Measurements from ENCODE around the gene HDAC9.
"Not testable (repeated sequence)": the region's sequence is repeated elsewhere in the genome, so short reads cannot be mapped to it uniquely, and the experiment has no call there.

HDAC9 gene

DNA sequence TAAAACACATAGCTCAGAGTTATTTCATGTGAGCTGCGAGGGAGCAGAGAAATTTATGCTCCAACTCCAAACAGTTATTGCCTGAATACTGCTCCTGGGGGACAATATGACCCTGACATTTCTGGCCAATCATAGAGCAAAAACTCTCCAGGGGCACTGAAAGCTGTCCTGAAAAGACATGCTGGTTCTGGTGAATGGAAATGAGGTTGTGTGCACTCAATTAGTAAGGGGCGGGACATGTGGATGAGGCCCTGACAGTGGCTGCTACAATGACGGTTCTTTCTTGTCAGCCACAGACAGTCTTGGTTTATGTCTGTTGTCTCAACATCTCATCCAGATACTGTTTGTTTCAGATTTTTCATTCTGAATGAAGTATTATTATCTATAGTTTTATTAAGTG lies 470.1 kb downstream of the HDAC9 start:
- DNase-seq (ENCODE audit: low read depth in 2 of 2) = no peak

- DNase-seq (ENCODE audit: low read depth in 2 of 2) = not testable (repeated sequence)
Measured at GRCh38 chr7:18967755-18968154, 472.2 kb downstream of the HDAC9 start.

DNA sequence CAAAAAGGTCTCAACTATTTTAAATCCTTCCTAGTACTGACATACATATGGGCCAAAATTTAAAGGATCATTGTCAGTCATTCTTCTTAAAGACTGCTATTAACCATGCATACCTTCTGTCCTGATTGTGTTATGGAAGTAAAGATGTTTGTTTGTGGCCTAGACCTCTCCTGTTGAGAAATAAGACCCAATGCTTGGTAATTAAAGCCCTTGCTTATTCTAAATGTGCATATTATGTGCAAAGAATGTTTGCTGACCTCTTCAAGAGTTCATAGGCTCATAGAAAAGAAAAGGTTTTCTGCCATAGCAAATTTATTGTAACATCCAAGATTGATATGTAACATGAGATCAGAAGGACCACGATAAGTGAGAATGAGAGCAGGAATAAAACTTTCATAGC lies 476.3 kb downstream of the HDAC9 start:
- no peak for DNase-seq (ENCODE audit: low read depth in 2 of 2)

- no peak for DNase-seq (ENCODE audit: low read depth in 2 of 2)
Measured at GRCh38 chr7:18974803-18975202, 479.3 kb downstream of the HDAC9 start.

DNA sequence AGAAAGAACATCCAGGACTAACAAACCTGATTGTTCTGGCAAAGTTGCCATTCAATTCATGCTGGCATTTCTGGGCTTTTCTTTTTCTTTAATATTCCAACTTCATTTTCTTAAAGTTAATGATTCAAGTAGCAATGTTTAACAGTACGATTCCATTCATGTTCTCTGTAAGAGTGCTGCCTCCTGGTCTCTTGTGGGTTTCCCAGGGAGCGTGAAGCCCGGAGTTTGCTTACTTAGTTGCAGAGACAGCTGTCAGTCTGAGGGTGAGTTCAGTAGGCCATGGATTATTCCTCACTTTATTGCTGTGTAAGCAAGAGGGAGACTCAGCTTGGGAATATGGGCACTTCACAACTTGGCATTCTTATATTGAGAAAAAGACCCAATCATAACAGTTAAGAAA lies 479.7 kb downstream of the HDAC9 start:
- no peak for DNase-seq (ENCODE audit: low read depth in 2 of 2)

- no peak for DNase-seq (ENCODE audit: low read depth in 2 of 2)
Measured at GRCh38 chr7:18975689-18976280, 480.2 kb downstream of the HDAC9 start.

- DNase-seq (ENCODE audit: low read depth in 2 of 2) = no peak
Measured at GRCh38 chr7:18976715-18977471, 481.3 kb downstream of the HDAC9 start.

- no peak for DNase-seq (ENCODE audit: low read depth in 2 of 2)
Measured at GRCh38 chr7:18978108-18978495, 482.6 kb downstream of the HDAC9 start.

- not testable (repeated sequence) for DNase-seq (ENCODE audit: low read depth in 2 of 2)
Measured at GRCh38 chr7:18990700-18991099, 495.2 kb downstream of the HDAC9 start.

- DNase-seq (ENCODE audit: low read depth in 2 of 2) = no peak
Measured at GRCh38 chr7:18993933-18994668, 498.6 kb downstream of the HDAC9 start.

DNA sequence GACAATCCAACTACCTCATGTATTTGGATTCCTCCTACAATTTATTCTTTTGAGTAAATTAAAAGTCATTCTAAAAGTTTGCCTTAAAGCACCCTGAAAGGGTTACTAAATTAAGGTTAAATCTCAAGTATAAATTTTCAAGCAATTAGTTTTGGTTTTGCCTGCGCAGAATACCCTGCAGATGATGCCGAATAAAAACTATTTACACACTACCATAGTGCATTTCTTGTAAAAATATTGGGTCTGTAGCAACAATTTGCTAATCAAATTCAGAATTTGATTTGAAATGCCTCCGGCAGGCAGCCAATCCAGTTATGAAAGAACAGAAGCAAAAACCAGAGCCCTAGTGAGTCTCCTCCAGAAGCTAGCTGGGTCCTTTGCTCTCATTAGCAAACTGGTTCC lies 499.7 kb downstream of the HDAC9 start:
- DNase-seq (ENCODE audit: low read depth in 2 of 2) = no peak

GRCh38 chr7:18995811-18996426 lies 500.4 kb downstream of the HDAC9 start:
- DNase-seq (ENCODE audit: low read depth in 2 of 2) = no peak

DNA sequence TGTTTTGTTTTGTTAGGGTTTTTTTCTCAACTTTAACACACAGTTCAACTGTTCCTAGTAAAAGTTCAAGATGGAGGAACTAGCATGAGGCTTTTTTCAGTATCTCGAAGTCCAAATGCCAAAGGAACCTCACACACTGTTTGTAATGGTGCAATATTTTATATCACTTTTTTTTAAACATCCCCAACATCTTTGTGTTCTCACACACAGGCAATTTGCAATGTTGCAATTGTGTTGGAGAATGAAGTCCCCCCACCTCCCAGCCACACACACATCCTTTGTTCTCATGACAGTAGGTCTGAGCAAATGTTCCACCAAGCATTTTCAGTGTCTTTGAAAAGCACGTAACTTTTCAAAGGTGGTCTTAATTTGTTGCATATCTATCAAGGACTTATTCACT lies 501.0 kb downstream of the HDAC9 start:
- no peak for DNase-seq (ENCODE audit: low read depth in 2 of 2)

DNA sequence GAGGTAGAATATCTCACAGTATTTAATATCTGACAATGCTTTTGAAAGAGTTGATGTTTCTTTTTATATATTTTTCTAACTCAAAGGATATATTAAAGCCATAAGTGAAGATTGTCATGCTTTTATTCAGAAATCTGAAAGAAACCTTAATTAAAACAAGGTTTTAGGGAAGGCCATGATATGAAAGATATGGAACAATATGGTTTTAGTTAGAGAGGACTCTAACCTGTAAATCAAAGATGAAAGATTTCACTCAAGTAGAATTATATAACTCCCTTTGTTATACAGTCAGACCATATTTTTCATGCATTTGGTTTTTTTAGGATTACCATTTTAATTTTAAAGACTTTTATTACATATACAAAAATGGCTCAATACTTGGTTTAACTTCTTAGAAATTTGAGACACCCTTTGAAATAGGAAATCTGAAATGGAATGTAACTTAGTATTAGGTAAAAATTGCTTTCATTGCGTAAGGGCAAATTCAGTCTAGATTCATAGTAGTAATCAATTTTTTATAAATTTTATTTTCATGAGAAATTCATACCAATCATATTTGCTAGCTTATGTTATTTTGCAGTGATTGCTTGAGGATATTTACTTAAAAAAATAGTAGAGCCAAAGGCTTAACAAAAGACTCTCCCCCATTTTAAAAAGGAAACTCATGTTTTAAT lies 502.1 kb downstream of the HDAC9 start:
- DNase-seq (ENCODE audit: low read depth in 2 of 2) = no peak

DNA sequence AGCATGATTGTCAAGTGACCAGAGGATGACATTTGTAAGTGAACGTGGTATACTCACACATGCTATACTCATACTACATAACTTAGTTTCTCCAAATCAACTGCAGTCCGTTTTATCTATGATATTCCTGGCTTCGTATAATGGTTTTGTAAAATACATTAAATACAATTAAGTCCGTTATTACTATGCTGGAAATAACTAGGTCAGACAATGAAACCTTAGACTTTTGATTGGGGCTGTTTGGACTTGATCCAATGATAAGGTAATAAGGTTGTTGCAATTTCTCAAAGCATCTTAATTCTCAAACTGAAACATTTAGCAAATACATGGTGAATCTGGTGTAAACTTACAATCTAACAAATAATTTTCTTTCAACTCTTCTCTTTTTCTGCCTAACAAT lies 504.9 kb downstream of the HDAC9 start:
- DNase-seq (ENCODE audit: low read depth in 2 of 2) = no peak

GRCh38 chr7:19001854-19002253 lies 506.3 kb downstream of the HDAC9 start:
- DNase-seq (ENCODE audit: low read depth in 2 of 2) = no peak

- DNase-seq (ENCODE audit: low read depth in 2 of 2) = no peak
Measured at GRCh38 chr7:19009241-19009935, 513.8 kb downstream of the HDAC9 start.

GRCh38 chr7:19009936-19010280 lies 514.4 kb downstream of the HDAC9 start:
- DNase-seq (ENCODE audit: low read depth in 2 of 2) = no peak

DNA sequence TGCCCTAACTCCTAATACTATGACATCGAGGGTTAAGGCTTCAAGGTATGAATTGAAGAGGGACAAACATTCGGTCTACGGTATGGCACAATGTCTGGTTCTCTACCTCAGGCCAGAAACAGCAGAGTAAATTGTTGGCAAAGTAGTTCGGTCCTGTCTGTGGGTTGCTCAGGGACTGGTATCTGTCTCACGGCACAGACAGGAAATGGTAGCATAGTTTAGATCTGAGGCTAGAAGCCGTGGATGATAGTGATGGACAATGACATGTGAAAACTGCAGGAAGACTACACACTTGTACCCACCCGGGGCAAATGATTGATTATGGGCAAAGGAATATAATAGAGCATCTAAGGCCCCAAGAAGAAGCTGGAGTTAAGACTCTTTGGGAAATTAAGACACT lies 515.7 kb downstream of the HDAC9 start:
- DNase-seq (ENCODE audit: low read depth in 2 of 2) = no peak

DNA sequence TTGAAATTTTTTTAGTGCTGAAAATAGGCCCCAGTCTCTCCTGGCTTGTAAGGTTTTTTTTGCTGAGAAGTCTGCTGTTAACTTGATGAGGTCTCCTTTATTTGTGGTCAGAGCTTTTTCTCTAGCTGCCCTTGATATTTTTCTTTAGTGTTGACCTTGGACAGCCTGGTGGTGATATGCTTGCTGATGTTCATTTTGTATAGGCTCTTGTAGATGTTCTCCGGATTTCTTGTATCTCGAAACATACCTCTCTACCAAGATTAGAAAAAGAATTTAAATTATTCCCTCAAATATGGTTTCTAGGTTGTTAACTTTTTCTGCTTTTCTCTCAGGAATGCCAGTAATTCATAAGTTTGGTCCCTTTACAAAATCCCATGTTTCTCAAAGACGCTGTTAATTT lies 519.5 kb downstream of the HDAC9 start:
- no peak for DNase-seq (ENCODE audit: low read depth in 2 of 2)

DNA sequence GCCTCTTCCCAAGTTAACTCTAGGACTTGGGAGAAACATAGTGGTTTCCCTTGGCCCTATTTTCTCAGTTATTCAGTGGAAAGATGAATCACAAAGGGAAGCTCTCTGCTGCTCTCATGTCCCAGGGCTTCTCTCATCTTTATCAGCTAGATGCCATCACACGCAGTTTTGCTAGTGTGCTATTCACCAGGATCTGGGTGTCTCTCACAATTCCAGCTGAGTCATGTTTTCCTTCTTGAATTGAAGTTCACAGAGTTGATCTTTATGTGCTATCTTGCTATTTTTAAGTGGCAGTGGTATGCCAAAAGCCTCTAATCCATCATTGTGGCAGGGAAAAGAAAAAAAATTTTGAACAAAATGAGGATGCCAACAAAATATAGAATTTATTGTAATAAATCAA lies 520.6 kb downstream of the HDAC9 start:
- no peak for DNase-seq (ENCODE audit: low read depth in 2 of 2)

DNA sequence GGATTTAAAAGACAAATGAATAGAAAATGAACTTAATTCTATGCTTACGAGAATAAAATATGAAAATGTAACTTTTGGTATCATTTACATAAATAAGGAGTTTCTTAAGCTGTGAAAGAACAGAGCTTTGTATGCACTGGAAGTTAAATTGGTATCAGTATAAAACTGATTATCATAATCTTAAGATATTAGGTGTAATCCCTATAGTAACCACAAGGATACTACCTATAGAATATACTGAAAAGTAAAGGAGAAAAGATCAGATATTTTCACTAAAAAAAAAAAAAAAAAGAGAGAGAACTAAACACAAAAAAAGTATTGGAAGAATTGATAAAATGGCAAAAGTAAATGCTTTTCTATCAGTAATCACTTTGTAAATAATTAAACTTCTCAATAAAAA lies 521.8 kb downstream of the HDAC9 start:
- no peak for DNase-seq (ENCODE audit: low read depth in 2 of 2)

All from stimulated activated CD4-positive, alpha-beta T cell treated with anti-CD3 and anti-CD28 coated beads, Interleukin-1b, Interleukin-23, amount 100 ng/mL, for 4 hours (primary cell).